Measurements from ENCODE around the gene ARMH3. TPM values are rescaled to one million over a fixed set of nuclear protein-coding genes. Genes with fewer than 3 reads are reported as not detected.

ARMH3 gene
- polyA plus RNA-seq, 1 experiment, result 19.8 TPM

- no peak for DNase-seq (ENCODE audit: low read depth, low spot score)
- ChIA-PET POLR2A (no interaction called here), CTCF (interaction anchor here (0.7 to 4.4 kb wide), 2 partner anchors 60 to 114 kb away, joined by 6 to 26 read pairs; no protein-coding TSS in a partner anchor)
- H3K27me3 ChIP-seq (ENCODE audit: control insufficient read depth, insufficient read depth, low read length), result no peaks in the 10 kb centered on the region
- no peak overlapping the region for H3K4me3 ChIP-seq (ENCODE audit: low read depth, low read length)
- H3K9me3 ChIP-seq (ENCODE audit: control insufficient read depth, insufficient read depth, low read length), result no peaks in the 10 kb centered on the region
- TF ChIP-seq CTCF (IDR thresholded peaks at IDR 0.05; ENCODE audit: low read depth, low read length), result no peak
- H3K27ac ChIP-seq (ENCODE audit: low read depth, low read length), result no peak overlapping the region
These were observed 160.2 kb downstream of the ARMH3 start for GRCh38 chr10:101895781-101896180.

GRCh38 chr10:101894742-101895141 lies 161.2 kb downstream of the ARMH3 start:
- no peak for DNase-seq (ENCODE audit: low read depth, low spot score)
- ChIA-PET CTCF (interaction anchor here (1.0 kb wide), 1 partner anchor 116 kb away, joined by 3 read pairs; no protein-coding TSS in a partner anchor), POLR2A (no interaction called here)

GRCh38 chr10:101894266-101894665 lies 161.7 kb downstream of the ARMH3 start:
- Histone ChIP-seq H3K4me3 (ENCODE audit: low read depth, low read length) (no peak overlapping the region), H3K27ac (ENCODE audit: low read depth, low read length) (no peak overlapping the region), H3K9me3 (ENCODE audit: control insufficient read depth, insufficient read depth, low read length) (no peaks in the 10 kb centered on the region), H3K27me3 (ENCODE audit: control insufficient read depth, insufficient read depth, low read length) (no peaks in the 10 kb centered on the region)
- DNase-seq (ENCODE audit: low read depth, low spot score), result no peak
- no peak for TF ChIP-seq CTCF (IDR thresholded peaks at IDR 0.05; ENCODE audit: low read depth, low read length)
- POLR2A ChIA-PET, result no interaction called here
- CTCF ChIA-PET, result interaction anchor here (1.0 kb wide), 1 partner anchor 117 kb away, joined by 3 read pairs; no protein-coding TSS in a partner anchor

More at GRCh38 chr10:101894742-101895141, 161.2 kb downstream of the ARMH3 start:
- Histone ChIP-seq H3K27me3 (ENCODE audit: control insufficient read depth, insufficient read depth, low read length) (no peaks in the 10 kb centered on the region), H3K4me3 (ENCODE audit: low read depth, low read length) (no peak overlapping the region), H3K27ac (ENCODE audit: low read depth, low read length) (no peak overlapping the region), H3K9me3 (ENCODE audit: control insufficient read depth, insufficient read depth, low read length) (no peaks in the 10 kb centered on the region)
- TF ChIP-seq CTCF (IDR thresholded peaks at IDR 0.05; ENCODE audit: low read depth, low read length), result no peak

- Histone ChIP-seq H3K27ac (ENCODE audit: low read depth, low read length) (no peak overlapping the region), H3K4me3 (ENCODE audit: low read depth, low read length) (no peak overlapping the region), H3K9me3 (ENCODE audit: control insufficient read depth, insufficient read depth, low read length) (no peaks in the 10 kb centered on the region), H3K27me3 (ENCODE audit: control insufficient read depth, insufficient read depth, low read length) (no peaks in the 10 kb centered on the region)
- no peak for TF ChIP-seq CTCF (IDR thresholded peaks at IDR 0.05; ENCODE audit: low read depth, low read length)
- CTCF ChIA-PET, result interaction anchor here (0.6 to 2.4 kb wide), 5 partner anchors 53 to 179 kb away, joined by 3 to 14 read pairs (median 5); no protein-coding TSS in a partner anchor
- POLR2A ChIA-PET, result no interaction called here
- no peak for DNase-seq (ENCODE audit: low read depth, low spot score)
These were observed 162.4 kb downstream of the ARMH3 start for GRCh38 chr10:101893510-101894120.

GRCh38 chr10:101892782-101893391 lies 163.1 kb downstream of the ARMH3 start:
- POLR2A ChIA-PET, result no interaction called here
- no peak for TF ChIP-seq CTCF (IDR thresholded peaks at IDR 0.05; ENCODE audit: low read depth, low read length)
- CTCF ChIA-PET, result interaction anchor here (0.6 to 2.4 kb wide), 5 partner anchors 52 to 180 kb away, joined by 3 to 14 read pairs (median 9); no protein-coding TSS in a partner anchor
- H3K4me3 ChIP-seq (ENCODE audit: low read depth, low read length), result no peak overlapping the region
- no peaks in the 10 kb centered on the region for H3K27me3 ChIP-seq (ENCODE audit: control insufficient read depth, insufficient read depth, low read length)
- H3K9me3 ChIP-seq (ENCODE audit: control insufficient read depth, insufficient read depth, low read length), result no peaks in the 10 kb centered on the region
- DNase-seq (ENCODE audit: low read depth, low spot score), result no peak
- H3K27ac ChIP-seq (ENCODE audit: low read depth, low read length), result no peak overlapping the region
